Nucleus accumbens (tissue), 56 donors: ENCODE data around the gene OTOG.
"Not testable (repeated sequence)": the region's sequence is repeated elsewhere in the genome, so short reads cannot be mapped to it uniquely, and the experiment has no call there.

ENCODE experiments used
- DNase-seq, 56 donors: peaks; one replicate each; lab custom pipeline; 2025; lab: John Stamatoyannopoulos, UW

Gene OTOG

DNA sequence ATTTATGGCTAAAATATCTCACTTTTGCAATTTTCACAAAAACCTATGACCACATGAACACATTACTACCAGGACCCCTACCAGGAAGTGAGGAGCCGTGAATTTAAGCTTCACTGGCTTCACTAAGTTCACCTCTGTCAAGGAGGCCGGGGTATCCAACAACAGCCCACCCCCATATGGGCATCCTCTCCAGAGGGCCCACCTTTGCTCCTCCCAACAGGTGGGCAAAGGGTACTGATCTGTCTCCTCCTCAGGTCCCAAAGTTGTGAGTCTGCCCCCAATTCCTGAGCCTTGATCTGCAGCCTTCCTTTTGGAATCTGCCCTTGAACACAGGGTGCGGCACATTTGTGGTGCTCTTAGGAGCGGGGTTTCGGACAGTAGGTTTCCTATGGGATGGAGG, 66.9 kb downstream of the OTOG start:
- no peak for DNase-seq

DNA sequence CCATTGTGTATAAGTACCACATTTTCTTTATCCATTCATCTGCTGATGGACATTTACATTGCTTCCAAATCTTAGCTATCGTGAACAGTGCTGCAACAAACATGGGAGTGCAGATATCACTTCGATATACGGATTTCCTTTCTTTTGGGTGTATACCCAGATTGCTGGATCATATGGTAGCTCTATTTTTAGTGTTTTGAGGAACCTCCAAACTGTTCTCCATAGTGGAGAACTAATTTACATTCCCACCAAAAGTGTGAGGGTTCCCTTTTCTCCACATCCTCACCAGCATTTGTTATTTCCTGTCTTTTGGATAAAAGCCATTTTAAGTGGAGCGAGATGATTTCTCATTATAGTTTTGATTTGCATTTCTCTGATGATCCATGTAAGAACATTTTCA, 75.7 kb downstream of the OTOG start:
- not testable (repeated sequence) for DNase-seq

DNA sequence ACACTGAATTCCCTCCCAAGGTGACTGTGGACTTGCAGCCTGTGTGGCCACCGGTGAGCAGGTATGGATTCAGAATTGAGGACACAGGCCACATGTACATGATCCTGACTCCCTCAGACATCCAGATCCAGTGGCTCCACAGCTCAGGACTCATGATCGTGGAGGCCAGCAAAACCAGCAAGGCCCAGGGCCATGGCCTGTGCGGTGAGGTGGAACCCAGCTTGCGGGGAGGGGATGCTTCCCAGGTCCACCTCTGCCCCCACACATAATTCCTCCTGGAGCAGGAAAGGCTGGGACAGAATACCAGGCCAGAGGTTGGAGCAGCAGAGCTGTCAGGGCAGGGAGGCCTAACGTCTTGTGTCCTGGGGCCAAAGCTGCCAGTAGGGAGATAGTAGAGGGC, 82.1 kb downstream of the OTOG start:
- no peak for DNase-seq

DNA sequence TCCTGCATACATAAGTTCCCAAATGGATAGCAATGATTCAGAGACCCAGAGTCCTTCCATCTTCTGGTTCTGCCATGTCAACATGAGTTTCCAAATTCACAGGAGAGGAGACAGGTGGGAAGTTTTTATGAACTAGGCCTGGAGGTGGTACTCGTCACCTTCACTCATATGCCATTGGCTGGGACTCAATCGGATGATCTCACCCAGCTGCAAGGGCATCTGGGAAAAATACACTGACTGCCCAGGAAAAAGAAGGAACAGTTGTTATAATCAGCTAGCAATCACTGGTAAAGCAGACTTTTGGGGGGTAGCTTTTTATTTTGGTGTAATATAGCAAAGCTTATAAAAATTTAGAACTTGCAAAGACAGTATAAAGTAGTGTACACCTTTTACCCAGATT, 83.9 kb downstream of the OTOG start:
- DNase-seq = no peak

DNA sequence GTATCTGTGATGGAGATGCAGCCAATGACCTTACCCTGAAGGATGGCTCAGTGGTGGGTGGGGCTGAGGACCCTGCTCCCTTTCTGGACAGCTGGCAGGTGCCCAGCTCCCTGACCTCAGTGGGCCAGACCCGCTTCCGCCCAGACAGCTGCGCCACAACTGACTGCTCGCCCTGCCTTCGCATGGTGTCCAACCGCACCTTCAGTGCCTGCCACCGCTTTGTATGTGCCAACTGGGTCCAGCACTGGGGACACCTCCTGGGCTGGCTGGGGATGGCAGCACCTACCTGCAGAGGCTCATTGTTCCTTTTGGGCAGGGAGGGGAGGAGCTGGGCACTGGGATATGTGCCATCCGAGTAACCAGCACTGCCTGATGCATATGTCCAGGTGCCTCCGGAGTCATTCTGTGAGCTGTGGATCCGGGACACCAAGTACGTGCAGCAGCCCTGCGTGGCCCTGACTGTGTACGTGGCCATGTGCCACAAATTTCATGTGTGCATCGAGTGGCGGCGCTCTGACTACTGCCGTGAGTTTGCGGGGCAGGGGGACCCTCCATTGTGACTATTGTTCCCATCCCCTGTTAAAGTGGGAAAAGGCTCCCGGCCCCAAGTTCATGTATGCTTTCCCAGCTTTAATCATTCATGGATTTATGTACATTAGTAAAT, 84.8 kb downstream of the OTOG start:
- no peak for DNase-seq

DNA sequence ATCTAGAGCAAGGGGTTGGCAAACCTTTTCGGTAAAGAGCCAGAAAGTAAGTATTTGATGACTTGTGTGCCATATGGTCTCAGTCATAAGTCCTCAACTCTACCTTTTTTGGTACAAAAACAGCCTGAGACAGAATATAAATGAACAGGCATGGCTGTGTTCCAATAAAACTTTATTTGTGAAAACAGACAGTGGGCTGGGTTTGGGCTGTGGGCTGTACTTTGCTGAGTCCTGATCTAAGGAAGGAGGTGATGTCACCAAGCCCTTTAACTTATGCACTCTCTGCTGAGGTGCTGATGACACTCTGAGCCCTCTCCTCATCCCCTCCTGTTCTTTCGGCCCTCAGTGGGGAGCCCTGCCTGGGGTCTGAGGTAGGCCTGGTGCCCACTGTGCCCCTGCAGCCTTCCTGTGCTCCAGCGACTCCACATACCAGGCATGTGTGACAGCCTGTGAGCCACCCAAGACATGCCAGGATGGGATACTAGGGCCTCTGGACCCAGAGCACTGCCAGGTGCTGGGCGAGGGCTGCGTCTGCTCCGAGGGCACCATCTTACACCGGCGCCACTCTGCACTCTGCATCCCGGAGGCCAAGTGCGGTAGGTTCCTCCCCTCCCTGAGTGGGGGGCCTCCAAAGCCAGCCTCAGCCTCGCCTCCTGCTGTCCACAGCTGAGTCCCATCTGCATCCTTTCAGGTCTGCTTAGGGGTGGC, 86.4 kb downstream of the OTOG start:
- DNase-seq = no peak

DNA sequence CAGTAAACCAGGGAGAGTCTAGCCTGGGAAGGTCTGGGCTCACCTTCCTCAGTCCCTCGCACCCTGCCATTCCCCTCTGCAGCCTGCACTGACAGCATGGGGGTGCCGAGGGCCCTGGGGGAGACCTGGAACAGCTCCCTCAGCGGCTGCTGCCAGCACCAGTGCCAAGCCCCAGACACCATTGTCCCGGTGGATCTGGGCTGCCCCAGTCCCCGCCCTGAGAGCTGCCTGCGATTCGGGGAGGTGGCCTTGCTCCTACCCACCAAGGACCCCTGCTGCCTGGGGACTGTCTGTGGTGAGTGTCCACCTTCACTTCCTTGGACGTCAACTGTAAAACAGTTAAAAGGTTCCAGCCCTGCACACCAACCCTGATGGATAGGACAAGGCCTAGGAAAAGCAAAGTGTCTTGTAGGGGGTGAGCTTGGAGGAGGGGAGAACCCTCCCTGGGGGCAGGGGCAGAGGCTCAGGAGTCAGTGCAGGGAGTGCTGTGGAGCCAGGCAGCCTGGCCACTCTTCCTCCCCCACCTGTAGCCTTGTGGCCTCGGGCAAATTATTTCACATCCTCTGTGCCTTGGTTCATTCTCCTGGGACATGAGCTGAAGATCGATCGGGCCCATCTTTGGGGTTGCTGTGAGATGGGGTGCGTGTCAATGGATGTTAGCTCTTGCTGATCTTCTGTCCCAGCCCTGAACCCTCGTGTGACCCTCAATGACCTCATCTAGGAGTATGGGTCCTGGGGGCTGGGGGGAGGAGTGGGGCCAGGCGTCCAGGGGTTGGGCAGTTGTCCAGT, 87.1 kb downstream of the OTOG start:
- DNase-seq = no peak

DNA sequence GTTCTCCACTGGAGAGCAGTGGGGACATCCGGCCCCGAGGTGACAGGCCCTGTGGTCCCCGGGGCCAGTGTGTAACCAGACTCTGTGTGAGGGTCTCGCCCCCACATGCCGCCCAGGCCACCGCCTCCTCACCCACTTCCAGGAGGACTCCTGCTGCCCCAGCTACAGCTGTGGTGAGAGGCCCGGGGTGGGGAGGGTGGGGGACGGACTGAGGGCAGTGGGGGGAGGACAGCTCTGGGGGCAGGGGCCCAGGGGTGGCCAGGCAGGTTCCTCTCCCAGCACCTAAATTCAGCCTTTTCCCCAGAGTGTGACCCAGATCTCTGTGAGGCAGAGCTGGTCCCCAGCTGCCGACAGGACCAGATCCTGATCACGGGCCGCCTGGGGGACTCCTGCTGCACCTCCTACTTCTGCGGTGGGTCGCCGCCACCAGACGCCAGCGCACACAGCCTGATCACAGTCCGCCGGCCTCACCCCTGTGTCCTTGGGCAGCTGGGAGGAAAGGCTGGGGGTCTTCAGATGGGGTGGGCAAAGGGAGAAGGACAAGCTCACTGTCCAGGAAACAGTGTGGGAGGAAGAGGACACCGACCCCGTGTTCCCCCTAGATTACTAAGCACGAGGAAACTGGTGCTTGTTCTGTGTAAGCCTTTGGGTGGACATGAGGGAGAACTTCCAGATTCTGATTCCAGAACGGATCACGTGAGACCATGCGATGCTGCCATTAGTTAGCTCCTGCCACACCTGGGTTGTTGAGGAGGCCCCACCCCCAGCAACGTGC, 87.9 kb downstream of the OTOG start:
- no peak for DNase-seq

DNA sequence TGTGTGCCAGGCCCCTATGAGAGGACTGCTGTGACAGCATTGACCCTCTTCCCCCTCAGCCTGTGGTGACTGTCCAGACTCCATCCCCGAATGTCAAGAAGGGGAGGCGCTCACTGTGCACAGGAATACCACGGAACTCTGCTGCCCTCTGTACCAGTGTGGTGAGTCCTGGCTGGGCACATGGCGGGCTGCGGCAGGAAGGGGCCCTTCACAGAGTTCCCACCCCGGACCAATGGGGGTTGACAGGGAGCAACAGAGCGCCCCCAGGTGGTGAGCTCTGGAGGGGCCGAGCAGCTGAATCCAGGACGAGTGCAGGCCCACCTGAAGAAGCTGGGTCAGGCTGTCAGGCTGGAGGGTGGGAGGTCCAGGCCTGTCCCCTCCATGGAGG, 88.5 kb downstream of the OTOG start:
- DNase-seq = no peak

DNA sequence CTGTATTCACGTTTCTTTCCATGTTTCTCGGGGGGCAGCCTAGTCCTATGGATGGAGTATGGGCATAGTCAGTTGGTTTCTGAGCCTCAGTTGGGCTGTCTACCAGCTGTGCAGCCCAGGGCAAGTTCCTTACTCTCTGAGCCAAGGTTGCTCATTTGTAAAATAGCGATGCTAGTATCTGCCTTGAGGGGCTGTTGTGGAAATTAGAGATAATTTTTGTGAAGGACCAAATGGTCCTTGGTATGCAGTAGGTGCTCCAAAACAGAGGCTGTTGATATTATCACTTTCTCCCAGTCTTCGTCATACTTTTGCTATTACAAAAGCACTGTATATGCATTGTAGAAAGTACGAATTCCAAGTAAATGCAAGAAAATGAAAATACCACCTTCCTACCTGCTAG, 89.7 kb downstream of the OTOG start:
- DNase-seq = no peak

DNA sequence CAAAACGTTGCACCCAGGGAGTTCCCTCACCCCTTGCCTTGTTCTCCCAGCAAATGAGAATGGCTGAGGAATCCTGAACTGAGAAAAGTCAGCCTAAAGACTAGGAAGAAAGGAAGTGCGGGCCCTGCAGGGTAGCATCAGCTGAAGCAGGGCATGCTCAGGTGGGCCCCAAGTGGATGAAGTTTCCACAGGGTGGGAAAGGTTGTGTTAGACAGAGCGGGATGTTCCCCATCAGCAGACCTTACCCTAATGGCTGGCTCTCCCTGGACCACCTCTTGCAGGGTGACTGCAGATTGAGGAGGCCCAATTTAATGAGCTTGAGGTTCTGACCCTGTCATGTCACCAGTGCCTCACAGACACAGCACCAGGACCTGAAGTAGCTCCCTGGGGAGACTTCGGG, 90.8 kb downstream of the OTOG start:
- no peak for DNase-seq

DNA sequence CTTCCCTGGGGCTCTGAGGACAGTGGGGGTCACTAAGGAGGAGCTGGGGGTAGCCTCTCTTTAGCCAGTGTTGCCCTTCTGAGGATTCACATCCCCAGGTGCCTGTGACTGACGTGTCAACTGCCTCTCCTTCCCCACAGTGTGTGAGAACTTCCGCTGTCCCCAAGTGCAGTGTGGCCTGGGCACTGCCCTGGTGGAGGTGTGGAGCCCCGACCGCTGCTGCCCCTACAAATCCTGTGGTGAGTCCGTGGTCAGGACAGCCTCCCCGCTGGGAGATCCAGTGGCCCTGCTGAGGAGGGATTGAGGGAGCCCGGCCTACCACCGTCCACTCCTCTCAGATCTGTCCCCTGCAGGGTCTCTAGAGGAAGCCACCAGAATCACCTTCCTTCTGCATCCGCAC, 91.3 kb downstream of the OTOG start:
- no peak for DNase-seq

DNA sequence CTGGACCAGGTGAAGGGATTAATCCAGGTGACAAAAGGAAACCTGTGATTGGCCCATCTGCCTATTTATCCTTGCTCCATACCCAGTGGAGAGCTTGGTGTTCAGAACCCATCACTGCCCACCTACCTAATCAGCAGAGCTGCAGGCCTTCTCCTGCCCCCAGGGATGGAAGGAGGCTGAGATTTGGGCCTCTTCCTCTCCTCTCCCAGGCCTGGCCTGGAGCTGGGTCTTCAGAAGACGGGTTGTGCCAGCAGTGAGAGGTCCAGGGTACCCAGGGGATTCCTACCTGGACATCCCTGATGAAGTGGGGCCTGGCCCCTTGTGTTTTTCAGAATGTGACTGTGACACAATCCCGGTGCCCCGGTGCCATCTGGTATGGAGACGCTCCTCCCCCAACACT, 92.0 kb downstream of the OTOG start:
- DNase-seq = no peak

DNA sequence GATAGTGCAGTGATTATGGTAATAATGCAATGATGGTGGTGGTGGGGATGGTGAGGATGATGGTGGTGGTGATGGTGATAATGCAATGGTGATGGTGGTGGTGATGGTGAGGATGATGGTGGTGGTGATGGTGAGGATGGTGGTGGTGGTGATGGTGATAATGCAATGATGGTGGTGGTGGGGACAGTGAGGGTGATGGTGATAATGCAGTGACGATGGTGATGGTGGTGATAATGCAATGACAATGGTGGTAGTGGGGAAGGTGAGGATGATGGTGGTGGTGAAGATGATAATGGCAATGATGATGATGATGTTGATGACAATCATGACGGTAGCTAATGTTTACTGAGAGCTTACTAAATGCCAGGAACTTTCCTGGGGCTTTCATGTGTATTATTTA, 92.7 kb downstream of the OTOG start:
- DNase-seq = no peak

DNA sequence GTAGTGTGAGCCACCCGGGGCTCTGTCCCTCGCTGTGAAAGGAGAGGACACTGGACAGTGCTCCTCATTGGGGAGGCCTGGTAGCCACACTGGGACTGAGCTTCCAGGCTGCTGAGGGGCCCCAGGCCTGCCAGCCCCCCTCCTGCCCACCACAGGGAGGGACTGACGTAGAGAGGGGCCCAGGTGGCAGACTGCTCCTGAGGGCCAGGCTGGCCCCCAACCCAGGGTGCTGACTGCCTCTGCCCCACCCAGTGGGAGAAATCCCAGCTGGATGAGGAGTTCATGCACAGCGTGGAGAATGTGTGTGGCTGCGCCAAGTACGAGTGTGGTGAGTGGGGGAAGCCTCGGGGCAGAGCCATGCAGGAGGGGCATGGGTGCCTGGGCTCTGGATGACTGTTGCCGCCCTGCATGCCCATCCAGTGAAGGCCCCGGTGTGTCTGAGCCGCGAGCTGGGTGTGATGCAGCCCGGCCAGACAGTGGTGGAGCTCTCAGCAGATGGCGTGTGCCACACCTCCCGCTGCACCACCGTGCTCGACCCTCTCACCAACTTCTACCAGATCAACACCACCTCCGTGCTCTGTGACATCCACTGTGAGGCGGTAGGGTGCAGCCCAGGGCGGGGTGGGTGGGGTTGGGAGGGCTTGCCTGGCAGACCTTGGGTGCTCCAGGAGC, 93.6 kb downstream of the OTOG start:
- DNase-seq = no peak

DNA sequence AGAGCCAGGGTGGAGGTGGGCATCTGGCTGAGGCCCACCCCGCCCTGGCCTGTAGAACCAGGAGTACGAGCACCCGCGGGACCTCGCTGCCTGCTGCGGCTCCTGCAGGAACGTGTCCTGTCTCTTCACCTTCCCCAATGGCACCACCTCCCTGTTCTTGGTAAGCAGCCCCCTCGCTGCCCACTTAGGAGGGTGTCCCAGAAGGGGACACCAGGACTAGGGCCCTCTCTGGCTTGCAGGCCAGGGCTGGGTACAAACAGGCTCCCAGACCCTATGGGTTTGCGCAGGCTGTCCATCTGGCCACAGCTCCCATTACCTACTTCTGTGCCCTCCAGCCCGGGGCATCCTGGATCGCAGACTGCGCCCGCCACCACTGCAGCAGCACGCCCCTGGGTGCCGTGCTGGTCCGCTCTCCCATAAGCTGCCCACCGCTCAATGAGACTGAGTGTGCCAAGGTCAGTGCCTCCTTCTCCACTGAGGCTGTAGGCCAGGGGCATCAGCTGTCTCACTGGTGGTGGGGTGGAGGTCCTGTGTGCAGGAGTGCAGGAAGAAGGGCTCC, 94.8 kb downstream of the OTOG start:
- DNase-seq = no peak

DNA sequence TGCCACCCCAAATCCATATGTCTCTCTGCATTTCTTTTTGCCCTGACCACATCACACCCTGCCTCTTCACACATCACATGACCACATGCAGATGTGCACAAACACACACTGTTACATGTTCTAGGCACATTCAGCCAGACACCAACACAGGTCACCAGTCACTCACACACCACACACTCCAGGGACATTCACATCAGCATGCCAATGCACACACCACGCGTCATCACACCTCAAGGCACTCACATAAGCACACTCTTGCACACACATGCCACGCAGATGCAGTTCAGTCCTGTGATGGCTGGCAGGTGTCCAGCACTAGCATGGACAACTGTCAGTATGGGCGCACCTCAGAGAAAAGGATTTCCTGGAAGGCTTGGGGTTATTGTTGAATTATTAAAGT, 95.3 kb downstream of the OTOG start:
- DNase-seq = no peak

DNA sequence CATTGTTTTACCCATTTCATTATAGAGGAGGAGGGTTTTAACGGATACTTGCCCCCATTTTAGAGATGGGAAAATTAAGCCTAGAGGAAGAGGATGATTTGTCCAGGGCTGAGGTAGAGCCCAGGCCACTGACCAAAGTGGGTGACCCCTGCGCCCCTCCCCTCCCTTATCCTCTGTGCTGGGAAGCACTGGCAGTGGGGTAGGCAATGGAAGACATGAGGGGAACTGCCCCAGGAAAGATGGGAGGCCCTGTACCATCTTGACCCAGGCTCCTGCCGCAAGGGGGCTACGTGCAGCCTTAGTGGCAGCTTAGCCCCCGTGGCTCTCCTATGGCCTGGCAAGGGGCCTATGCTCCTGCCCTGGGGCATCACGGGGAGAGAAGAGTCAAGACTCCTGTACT, 95.9 kb downstream of the OTOG start:
- DNase-seq = no peak

DNA sequence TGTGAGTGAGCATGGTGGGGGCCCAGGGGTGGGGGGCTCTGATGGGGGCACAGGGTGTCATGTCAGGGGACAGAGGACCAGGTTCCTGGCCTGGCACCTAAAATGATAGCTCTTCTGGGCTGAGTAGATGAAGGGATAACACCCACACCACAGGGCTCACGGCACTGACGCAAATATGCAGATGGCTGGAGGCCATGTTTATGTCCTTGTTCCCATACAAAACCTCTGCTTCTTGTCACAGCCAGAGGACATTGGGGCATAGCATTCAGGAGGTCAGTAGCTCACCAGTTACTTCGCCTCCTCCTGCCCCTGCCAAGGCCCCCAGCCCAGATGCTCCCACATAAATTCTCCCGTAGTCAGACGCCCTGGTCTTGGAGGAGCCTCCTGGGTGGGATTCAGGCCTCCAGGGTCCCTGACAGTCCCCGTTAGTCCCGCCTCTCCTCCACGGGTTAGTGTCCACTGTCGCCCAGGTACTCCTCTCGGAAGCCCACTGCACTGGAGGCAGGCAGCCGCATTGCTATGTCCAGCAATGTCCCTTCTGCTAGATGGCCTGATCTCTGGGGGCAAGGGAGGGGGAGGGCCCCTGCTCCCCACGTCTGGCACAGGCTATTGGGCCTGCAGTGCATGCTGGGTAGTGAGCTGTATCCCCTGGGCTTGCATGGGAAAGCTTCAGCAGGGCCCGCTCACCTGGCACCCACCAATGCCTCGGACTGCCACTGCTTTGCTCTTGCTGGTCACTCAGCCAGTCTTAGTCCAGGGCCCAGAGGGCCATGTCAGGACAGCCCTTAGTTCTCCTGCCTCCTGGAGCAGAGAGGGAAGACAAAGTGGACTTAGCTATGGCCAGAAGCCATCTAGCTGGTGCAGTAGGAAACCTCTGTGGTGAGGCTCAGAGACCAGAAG, 96.7 kb downstream of the OTOG start:
- no peak for DNase-seq
